Breast epithelium (tissue), 4 donors: ENCODE data around the gene SOCS1. TPM values are rescaled to one million over a fixed set of nuclear protein-coding genes. Genes with fewer than 3 reads are reported as not detected.
A peak's percentile ranks its signal among the peaks of the same experiment; 100 is the strongest.

Experiments used
- DNase-seq, 2 donors: peaks; one replicate each; pipeline ENCODE4 v3.0.0-alpha.2; 2019; ENCODE audit warnings: low spot score in 2 of 2
- H3K27ac ChIP-seq, 2 donors: fragments of 200-600 bp; sonication (generic) in 1 of 2; one replicate each; pipeline ENCODE4 v1.5.1; 2016 to 2019; ENCODE audit warnings: mild to moderate bottlenecking in 1 of 2
- H3K27me3 ChIP-seq, 2 donors: fragments of 200-600 bp; sonication (generic) in 1 of 2; one replicate each; pipeline versions ENCODE4 v1.5.1 to v1.6.0; 2017 to 2019; ENCODE audit warnings: control low read depth in 1 of 2, mild to moderate bottlenecking in 1 of 2
- H3K36me3 ChIP-seq: fragments of 200-600 bp; one replicate; pipeline ENCODE4 v1.5.1; 2019
- H3K4me1 ChIP-seq, 2 donors: fragments of 200-600 bp; sonication (generic); one replicate each; pipeline ENCODE4 v1.5.1; 2016 to 2019; ENCODE audit warnings: control low read depth in 1 of 2
- H3K4me3 ChIP-seq, 3 donors: fragments of 200-600 bp; sonication (generic); 1 replicate in 2 of 3; 2 replicates in 1 of 3; pipeline ENCODE4 v1.5.1; 2016 to 2019; ENCODE audit warnings: mild to moderate bottlenecking in 3 of 3, moderate library complexity in 2 of 3
- H3K9me3 ChIP-seq, 2 donors: fragments of 200-600 bp; sonication (generic) in 1 of 2; one replicate each; pipeline ENCODE4 v1.5.1; 2016 to 2019; ENCODE audit warnings: control low read depth in 1 of 2
- POLR2A ChIP-seq: fragments of 450-650 bp; IDR thresholded peaks from one replicate; pipeline ENCODE4 v1.6.1; 2016; ENCODE audit warnings: antibody characterized with exemption, mild to moderate bottlenecking, moderate library complexity
- POLR2AphosphoS5 ChIP-seq, 3 donors: sonication (generic); formaldehyde crosslinking; IDR thresholded peaks; one replicate each; pipeline ENCODE4 v1.6.1; 2017; ENCODE audit warnings: antibody characterized with exemption in 3 of 3
- intact Hi-C: fragments of 100-400 bp; cut with DNase I; formaldehyde crosslinking; loops from one replicate; pipeline ENCODE4 v1.15.1; 2023; ENCODE audit warnings: low total_unique reads
- total RNA-seq, 3 donors: library from RNA; depleted of rRNA; stranded (reverse); fragments of >200 nt; gene quantifications; one replicate each; pipeline ENCODE4 v1.1.0, GENCODE V29; 2016
- TF ChIP-seq, protein P1 (sequence below), 3 donors: fragments of 450-650 bp; IDR thresholded peaks; one replicate each; pipeline ENCODE4 v1.5.1; 2016 to 2017; ENCODE audit warnings: antibody characterized with exemption in 3 of 3, mild to moderate bottlenecking in 3 of 3, moderate library complexity in 3 of 3

Gene SOCS1
- total RNA-seq, 3 donors from 2014 or later = 4.1 to 9.0 (median 5.6) TPM

DNA sequence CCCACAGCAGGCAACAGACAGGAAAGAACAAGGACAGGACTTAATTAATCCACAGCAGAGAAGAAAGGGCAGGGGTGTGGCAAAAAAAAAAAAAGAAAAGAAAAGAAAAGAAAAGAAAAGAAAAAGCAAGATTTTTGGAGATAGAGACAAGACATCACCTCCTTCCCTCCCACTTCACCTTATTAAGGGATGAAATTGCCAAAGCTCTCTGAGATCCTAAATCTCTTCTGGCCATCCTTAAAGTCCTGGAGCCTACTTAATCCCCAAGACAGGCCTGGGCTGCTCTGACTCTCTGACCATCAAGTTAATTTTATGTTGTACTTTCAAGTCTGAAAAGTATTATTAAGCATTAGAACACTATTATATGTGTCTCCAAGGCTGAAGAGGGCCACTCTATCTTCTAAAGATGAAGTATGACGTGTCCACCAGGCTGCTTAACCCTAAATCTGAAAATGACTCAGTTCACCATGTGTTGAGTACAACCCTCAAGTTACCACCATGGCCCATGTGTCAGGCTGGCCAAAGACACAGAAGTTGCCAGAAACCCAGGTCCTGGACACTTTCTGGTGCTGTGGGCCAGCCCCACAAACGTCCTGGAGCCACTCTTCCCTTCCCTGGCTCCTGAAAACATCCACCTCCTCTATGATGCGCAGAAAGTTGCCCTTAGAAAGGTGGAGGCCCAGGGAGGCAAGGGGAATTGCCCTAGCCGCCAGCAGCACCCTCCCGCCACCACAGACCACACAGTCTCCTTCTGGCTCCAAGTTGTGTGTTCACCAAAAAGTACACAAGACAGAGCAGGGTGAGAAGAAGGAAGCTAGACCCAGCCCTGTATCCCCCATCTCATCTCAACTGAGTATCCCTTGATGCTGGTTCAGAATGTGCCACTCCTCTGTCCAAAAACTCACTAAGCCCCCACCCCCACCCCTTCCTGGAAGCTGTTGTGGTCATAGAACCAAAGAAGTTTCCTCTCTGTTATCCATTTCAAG is 2.7 kb downstream of the SOCS1 start:
- TF ChIP-seq POLR2AphosphoS5 (IDR thresholded peaks at IDR 0.05) (no peak), POLR2A (no peak)
- TF ChIP-seq, protein P1, sequence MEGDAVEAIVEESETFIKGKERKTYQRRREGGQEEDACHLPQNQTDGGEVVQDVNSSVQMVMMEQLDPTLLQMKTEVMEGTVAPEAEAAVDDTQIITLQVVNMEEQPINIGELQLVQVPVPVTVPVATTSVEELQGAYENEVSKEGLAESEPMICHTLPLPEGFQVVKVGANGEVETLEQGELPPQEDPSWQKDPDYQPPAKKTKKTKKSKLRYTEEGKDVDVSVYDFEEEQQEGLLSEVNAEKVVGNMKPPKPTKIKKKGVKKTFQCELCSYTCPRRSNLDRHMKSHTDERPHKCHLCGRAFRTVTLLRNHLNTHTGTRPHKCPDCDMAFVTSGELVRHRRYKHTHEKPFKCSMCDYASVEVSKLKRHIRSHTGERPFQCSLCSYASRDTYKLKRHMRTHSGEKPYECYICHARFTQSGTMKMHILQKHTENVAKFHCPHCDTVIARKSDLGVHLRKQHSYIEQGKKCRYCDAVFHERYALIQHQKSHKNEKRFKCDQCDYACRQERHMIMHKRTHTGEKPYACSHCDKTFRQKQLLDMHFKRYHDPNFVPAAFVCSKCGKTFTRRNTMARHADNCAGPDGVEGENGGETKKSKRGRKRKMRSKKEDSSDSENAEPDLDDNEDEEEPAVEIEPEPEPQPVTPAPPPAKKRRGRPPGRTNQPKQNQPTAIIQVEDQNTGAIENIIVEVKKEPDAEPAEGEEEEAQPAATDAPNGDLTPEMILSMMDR (IDR thresholded peaks at IDR 0.05) = no peak
- intact Hi-C loops = no loop called here
- Histone ChIP-seq H3K4me1 (peaks cover 0 to 2% of the 10 kb centered on the region in 2 donors), H3K27me3 (no peaks in the 10 kb centered on the region), H3K4me3 (peak overlapping the region; percentile 43 to 84 (median 68)), H3K9me3 (no peaks in the 10 kb centered on the region), H3K27ac (peak overlapping the region in 1 of 2 donors; percentile 30), H3K36me3 (no peaks in the 10 kb centered on the region)
- no peak for DNase-seq

DNA sequence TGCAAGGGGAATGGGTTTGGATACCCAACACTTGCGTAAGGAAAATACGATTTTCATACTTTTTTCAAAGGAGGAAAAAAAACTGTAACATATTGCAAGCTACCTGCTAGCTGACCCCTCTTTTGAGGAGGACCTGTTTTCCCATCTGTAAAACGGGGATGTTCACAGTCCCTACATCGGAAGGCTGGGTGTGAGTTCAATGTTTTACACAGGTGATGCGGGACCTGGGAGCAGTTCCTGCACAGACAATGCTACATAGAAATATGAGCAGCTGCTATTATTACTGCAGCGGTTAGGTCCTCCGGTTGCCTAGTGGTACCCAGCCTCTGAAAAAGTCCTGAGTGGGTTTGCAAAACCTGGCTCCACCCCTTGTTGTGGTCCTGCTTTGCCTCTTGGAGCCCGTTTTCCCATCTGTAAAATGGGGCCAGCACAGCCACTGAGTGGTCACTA is 3.5 kb downstream of the SOCS1 start:
- TF ChIP-seq, protein P1 (IDR thresholded peaks at IDR 0.05) = no peak
- TF ChIP-seq POLR2AphosphoS5 (IDR thresholded peaks at IDR 0.05) = no peak
- no peak for TF ChIP-seq POLR2A
- H3K4me3 ChIP-seq = peak overlapping the region in 1 of 3 donors; percentile 68
- H3K4me1 ChIP-seq = peaks cover 0 to 2% of the 10 kb centered on the region in 2 donors
- DNase-seq = no peak
- no peaks in the 10 kb centered on the region for H3K36me3 ChIP-seq
- no peaks in the 10 kb centered on the region for H3K27me3 ChIP-seq
- intact Hi-C loops = no loop called here
- no peak overlapping the region for H3K27ac ChIP-seq
- no peaks in the 10 kb centered on the region for H3K9me3 ChIP-seq

DNA sequence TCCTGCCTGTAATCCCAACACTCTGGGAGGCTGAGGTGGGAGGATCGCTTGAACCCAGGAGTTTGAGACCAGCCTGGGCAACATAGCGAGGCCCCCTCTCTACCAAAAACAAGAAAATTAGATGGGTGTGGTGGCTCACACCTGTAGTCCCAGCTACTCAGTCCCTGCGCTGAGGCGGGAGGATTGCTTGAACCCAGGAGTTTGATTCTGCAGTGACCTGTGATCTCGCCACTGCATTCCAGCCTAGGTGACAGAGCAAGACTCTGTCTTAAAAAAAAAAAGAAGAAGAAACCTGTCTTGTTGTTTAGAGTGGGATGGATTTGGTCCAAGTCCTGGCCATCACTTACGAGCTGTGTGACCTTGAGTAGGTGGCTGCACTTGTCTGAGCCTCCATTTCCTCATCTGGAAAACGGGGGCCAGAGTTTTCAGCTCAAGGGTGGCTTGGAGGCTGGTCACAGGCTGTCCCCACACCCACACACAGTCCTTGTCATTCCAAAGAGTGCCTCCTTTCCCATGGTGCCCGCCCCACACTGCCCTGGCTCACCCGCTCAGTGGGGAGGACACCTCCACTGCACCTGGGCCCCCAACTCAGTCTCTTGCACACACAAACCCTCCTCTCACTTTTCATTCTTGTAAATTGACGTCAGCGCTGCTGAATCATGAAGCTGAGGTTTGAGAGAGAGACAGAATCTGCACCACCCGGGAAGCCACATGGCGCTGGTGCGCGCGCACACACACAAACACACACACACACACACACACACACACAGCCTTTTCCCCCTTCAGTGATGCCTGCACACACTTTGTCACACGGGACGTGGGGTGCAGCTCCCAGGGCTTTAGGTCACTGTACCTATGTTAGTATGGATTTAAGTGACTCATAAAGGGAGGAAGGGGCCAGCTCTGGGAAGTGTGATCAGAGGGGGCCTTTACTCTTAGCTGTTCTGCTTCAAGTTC is 4.2 kb downstream of the SOCS1 start:
- Histone ChIP-seq H3K9me3 (no peaks in the 10 kb centered on the region), H3K4me1 (peaks cover 0 to 2% of the 10 kb centered on the region in 2 donors), H3K27ac (no peak overlapping the region), H3K27me3 (no peaks in the 10 kb centered on the region), H3K4me3 (peak overlapping the region in 1 of 3 donors; percentile 68), H3K36me3 (no peaks in the 10 kb centered on the region)
- intact Hi-C loops = no loop called here
- TF ChIP-seq, protein P1 (IDR thresholded peaks at IDR 0.05) = no peak
- TF ChIP-seq POLR2AphosphoS5 (IDR thresholded peaks at IDR 0.05) (no peak), POLR2A (no peak)
- DNase-seq = no peak

- TF ChIP-seq POLR2AphosphoS5 (IDR thresholded peaks at IDR 0.05) = no peak
- TF ChIP-seq, protein P1 (IDR thresholded peaks at IDR 0.05) = no peak
- no peak overlapping the region for H3K4me3 ChIP-seq
- peaks cover 0 to 2% of the 10 kb centered on the region in 2 donors for H3K4me1 ChIP-seq
- no peaks in the 10 kb centered on the region for H3K36me3 ChIP-seq
- intact Hi-C loops = no loop called here
- no peak overlapping the region for H3K27ac ChIP-seq
- H3K9me3 ChIP-seq = no peaks in the 10 kb centered on the region
- H3K27me3 ChIP-seq = no peaks in the 10 kb centered on the region
- no peak for DNase-seq
These were observed 5.0 kb downstream of the SOCS1 start for GRCh38 chr16:11250786-11251524.
